Measurements from ENCODE around the gene IL20. TPM values are rescaled to one million over a fixed set of nuclear protein-coding genes. Genes with fewer than 3 reads are reported as not detected.

IL20 gene
- total RNA-seq, 1 donor from 2014 or later = not detected

DNA sequence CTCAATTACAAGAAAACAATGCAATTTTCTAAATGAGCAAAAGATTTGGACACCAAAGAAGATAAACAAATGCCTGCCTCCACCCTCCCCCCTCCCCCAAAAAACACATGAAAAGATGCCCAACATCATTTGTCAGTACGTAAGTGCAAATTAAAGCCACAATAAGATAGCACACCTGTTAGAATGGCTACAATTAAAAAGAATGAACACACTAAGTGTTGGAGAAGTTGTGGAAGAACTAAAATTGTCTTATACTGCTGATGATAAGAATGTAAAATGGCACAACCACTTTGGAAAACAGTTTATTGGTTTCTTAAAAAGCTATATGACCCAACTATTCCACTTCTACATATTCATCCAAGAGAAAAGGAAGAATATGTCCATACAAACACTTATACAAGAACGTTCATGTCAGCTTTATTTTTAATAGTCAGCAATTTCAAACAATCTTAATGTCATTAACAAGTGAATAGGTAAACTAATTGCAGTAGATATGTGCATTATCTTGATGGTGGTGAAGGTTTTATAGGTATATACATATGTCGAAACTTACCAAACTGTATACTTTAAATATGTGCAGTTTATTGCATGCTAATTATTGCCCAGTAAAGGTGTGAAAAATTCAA lies 10.4 kb downstream of the IL20 start:
- no peak for DNase-seq (ENCODE audit: low spot score)

- DNase-seq (ENCODE audit: low spot score) = no peak
These were observed 13.0 kb downstream of the IL20 start for GRCh38 chr1:206878456-206878855.

DNA sequence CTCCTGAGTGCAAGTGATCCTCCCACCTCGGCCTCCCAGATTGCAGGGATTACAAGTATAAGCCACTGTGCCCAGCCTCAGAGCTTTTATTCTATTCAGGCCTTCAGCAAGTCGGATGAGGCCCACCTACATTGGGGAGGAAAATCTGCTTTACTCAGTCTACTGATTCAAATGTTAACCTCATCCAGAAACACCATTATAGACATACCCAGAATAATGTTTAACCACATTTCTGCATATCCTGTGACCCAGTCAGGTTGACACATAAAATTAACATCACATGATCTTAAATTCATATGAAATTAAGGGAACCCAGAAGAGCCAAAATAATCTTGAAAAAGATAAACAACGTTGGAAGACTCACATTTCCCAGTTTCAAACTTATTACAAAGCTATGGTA lies 14.9 kb downstream of the IL20 start:
- DNase-seq (ENCODE audit: low spot score) = no peak

DNA sequence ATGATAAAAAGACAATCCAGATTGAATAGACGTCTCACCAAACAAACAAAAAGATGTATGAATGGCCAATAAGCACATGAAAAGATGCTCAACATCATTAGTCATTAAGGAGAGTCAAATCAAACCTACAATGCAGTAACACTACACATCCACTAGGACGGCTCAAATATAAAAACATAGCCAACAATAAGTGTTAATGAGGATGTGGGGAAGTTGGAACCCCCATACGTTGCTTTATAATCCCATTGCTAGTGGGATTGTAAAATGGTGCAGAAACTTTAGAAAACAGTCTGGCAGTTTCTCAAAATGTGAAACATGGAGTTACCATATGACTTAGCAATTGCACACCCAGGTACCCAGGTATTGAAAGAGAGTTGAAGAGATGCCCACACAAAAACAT lies 17.1 kb downstream of the IL20 start:
- DNase-seq (ENCODE audit: low spot score) = no peak

GRCh38 chr1:206883160-206883559 lies 17.7 kb downstream of the IL20 start:
- DNase-seq (ENCODE audit: low spot score) = no peak

DNA sequence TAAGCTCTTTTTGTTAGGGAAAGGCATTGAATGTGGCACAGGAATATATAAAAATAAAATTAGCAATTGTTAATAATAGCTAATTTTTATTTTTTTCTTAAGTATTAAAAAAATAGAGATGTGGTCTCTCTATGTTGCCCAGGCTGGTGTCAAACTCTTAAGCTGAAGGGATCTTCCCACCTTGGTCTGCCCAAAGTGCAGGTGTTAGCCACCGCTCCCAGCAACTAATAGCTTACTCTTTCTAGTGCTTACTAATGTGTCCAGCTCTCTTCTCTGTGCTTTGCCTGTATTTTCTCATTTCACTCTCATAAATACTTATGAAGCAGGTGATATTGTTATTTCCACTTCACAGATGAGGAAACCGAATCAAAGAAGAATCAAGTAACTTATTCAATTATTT lies 18.5 kb downstream of the IL20 start:
- DNase-seq (ENCODE audit: low spot score) = no peak

DNA sequence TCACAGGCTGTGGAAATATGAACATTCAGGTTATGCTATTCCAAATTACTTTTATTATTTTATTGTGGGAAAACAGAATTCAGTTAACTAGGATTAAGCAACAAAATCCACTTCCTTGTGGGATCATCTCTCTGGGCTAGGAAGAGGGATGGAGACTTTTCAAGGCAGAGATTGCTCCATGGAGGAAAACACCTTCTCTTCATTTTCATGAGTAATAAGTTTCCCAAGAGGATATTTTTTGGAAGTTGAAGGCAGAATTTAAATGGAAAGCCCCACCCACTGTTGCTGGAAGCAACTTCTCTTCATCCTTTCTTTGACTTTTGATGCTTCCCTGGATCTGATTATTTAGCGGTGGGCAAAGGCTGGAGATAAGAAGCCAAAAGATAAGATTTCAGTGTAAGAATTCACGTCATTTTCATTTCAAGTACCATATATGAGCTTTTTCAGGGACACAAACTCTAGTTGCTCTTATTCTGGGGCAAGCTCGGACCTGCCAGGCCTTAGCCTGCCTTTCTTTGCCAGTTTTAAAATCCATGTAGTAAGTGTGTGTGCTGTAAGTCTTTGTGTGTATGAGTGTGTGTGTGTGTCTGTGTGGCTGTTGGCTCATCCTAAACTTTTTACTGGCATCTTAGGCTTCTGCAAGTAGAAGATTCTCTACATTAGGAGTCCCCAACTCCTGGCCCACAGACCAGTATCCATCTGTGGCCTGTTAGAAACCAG lies 20.1 kb downstream of the IL20 start:
- no peak for DNase-seq (ENCODE audit: low spot score)

DNA sequence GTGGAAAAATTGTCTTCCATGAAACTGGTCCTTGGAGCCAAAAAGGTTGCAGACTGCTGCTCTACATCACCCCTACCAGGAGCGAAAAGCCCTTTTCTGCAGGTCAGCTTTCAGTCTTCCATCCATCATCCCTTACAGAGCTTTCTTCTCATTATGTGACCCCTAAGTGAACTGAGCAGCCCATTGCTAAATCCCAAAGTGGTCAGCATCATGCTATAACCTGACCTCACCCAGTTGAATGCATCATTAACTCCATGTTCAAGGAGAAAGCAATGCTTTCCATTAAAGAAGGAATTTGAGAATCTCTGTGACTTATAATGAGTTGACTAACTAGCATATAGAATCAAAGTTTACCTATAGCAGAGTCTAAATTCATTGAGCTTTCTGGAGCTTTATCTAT lies 21.4 kb downstream of the IL20 start:
- DNase-seq (ENCODE audit: low spot score) = no peak

GRCh38 chr1:206887701-206888100 lies 22.3 kb downstream of the IL20 start:
- no peak for DNase-seq (ENCODE audit: low spot score)

- DNase-seq (ENCODE audit: low spot score) = no peak
These were observed 25.0 kb downstream of the IL20 start for GRCh38 chr1:206890125-206891060.

- no peak for DNase-seq (ENCODE audit: low spot score)
These were observed 26.0 kb downstream of the IL20 start for GRCh38 chr1:206891412-206891811.

DNA sequence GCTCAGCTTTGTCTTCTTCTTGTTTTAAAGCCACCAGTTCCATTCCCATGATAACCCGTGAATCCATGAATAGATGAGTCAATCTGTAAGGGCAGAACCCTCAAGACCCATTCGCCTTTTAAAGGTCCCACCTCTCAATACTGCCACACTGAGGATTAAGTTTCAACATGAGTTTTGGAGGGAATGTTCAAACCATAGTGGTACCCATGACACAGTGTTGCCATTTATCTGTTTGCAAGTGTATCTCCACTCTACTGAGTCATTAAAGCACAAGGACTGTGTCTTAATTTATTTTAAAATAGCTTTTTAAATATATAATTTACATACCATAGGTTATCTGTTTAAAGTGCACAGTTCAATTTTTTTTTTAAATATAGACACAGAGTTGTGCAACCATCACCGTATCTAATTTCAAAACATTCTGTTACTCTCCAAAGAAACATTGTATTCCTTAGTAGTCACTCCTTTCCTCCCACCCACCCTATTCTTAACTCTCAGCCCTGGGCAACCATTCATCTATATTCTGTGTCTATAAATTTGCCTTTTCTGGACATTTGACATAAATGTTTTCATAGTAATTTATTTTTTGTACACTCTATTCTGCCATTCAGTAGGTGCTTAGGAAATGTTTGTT lies 27.0 kb downstream of the IL20 start:
- DNase-seq (ENCODE audit: low spot score) = no peak

GRCh38 chr1:206893380-206893779 lies 28.0 kb downstream of the IL20 start:
- no peak for DNase-seq (ENCODE audit: low spot score)

DNA sequence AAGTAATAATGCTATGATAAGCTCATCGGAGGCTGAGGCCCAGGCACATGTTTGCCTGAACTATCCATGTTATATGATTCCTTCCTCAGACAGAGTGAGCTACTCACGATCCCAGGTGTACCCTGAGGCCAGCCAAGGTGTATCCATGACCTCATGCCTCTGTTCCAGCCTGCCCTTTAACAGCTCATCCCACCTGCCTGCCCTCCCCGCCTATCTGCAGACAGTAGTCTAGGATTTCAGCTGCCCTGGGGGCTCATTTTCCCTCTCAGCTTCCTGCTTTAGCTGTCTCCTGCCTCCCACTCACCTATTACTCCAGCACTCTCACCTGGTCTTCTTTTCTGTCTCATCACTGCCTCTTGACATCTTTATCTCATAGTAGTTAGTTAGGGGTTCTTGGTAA lies 29.9 kb downstream of the IL20 start:
- no peak for DNase-seq (ENCODE audit: low spot score)

GRCh38 chr1:206895837-206896242 lies 30.4 kb downstream of the IL20 start:
- DNase-seq (ENCODE audit: low spot score) = no peak

- DNase-seq (ENCODE audit: low spot score) = no peak
These were observed 30.8 kb downstream of the IL20 start for GRCh38 chr1:206896261-206896660.

- no peak for DNase-seq (ENCODE audit: low spot score)
These were observed 31.8 kb downstream of the IL20 start, which contains the start of gene IL24 for GRCh38 chr1:206897175-206897574. Gene IL24 (plus strand): TSS chr1:206897443. CDS start chr1:206897833, 390 bp downstream.

DNA sequence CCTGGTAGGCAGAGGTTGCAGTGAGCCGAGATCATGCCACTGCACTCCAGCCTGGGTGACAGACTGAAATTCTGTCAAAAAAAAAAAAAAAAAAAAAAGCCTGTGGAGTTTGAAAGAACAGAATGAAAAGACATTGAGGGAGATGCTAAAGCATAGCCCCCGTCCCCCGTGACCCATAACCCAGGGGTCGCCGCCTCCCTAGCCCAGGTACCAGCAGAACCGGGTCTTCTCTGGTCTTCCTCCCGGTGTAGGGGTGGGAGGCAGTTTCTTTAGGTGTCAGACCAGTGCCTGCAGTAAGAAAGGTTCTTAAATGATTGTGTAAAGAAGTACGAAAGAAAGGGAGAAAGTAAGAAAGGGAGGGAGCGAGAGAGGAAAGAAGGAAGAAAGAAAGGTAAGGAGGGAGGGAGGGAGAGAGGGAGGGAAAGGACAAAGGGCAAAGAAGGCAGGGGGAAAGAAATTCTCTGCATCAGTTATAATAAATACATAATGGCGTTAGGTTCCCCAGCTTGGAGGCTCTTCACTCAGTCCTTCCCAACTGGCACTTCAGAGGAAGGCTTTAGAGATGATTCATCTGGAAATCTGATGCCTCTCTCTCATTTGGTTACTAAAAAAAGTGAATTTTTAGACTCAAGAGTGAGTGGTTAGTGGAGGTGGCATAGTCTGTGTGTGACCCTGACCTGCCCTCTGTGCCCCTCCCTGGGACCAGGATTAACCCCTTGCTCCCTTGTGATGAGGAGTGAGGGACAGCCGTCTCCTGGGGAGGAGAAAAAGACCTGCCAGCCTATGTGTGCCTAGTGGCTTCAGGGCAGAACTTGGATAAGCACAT lies 32.9 kb downstream of the IL20 start:
- no peak for DNase-seq (ENCODE audit: low spot score)

DNA sequence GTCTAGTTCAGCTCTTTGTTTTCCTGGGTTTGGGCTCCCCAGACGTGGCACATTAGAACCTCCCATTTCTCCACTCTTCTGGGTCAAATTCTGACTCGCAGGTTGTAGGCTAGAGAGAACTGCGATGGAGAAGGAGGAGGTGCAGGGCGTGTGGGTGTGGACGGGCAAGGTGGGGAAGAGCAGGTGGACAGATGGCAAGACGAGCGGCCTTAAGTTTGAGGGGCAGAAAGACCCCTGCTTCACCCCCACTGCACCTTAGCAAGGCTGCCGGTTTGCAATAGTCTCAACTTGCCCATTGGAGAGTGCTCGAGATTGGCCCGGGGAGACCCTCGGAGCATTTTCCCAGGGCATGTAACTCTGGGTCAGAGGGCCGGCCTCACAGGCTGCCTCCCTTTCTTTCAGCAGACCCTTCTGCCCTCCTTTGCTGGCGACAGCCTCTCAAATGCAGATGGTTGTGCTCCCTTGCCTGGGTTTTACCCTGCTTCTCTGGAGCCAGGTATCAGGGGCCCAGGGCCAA lies 33.5 kb downstream of the IL20 start:
- DNase-seq (ENCODE audit: low spot score) = no peak

DNA sequence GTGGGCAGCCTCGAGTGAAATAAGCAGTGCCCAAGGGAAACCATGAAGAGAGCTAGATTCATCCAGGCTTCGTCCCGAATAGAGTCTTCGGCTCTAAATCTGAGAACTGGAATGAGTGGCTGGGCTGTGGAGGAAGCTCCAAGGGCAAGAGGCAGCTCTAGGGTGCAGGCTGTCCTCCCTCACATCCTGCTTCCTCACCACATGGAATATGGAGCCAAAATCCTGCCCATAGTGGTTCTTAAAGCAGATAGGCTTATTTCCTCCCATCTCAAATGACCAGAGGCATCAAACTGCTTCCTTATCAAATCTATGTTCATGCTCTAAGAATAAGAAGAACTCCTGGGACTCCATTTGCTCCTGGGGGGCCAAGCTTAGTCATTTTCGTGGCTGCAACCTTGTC lies 34.3 kb downstream of the IL20 start:
- no peak for DNase-seq (ENCODE audit: low spot score)
